Hematopoietic multipotent progenitor cell treated with erythropoietin and hydrocortisone succinate and interleukin-3 and kit ligand, for 15 days (in vitro differentiated cells): ENCODE results near the gene TRPM3.

Experiments used
- DNase-seq: peaks from one replicate; pipeline ENCODE4 v3.0.0-alpha.2; 2015; ENCODE audit warnings: low spot score

The TRPM3 gene

DNA sequence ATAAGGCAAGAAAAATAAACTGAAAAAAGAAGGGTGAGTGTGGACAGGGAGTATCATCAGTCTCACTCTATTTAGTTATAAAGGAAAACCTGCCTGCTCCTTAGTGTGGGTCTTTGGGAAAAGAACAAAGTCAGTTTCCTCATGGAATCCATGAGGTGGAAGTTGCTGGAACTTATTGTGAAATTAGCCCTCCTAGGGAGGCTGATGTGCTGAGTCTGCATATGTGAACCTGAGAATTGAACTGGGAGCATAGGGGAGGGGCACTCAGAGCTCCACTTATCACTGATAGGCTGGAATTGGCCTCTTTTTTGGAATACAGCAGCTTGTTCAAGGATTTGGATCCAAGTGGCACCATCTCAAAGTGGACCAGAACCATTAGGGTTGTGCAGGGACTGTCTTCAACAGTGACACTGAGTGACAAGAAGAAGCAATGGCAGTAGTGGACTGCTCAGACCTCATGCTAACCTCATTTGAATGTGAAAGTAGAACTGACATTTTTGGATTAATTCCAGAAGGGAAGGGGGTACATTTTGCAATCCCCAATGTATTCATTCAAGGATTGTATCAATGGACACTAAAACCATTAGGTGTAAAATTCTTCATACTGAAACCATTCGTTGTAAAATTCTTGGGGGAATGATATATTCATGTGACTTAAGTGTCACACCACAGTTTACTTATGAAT lies 603.4 kb downstream of the TRPM3 start:
- DNase-seq, result no peak

DNA sequence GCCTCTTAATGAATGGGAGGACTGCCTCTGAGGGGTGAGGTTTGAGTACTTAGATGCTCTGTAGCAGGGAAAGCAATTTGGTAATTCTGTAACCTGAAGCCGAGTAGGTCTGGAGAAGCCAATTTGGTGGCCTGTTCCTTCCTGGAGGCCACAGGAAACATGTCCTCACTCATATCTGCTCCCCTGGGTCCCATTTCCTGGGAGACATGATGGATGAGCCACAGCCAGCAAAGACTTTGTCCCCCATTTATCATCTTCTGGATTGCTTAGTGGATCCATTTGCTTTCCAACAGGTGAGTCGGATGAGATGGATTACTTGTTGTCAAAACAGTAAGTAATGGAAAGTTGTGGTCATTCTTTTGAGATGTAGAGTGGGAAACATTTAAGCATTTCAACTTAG lies 607.1 kb downstream of the TRPM3 start:
- DNase-seq, result no peak

DNA sequence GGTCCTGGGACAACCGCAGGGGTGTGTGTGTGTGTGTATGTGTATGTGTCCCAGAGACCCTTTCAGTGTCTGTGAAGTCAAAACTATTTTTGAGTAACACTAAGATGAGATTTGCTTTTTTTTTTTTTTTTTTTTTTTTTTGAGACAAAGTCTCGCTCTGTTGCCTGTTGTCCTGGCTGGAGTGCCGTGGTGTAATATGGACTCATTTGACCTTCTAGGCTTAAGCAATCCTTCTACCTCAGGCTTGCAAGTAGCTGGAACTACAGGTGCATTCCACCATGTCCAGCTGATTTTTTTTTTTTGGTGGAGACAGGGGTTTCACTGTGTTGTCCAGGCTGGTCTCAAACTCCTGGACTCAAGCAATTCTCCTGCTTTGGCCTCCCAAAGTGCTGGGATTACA lies 609.6 kb downstream of the TRPM3 start:
- DNase-seq, result no peak

DNA sequence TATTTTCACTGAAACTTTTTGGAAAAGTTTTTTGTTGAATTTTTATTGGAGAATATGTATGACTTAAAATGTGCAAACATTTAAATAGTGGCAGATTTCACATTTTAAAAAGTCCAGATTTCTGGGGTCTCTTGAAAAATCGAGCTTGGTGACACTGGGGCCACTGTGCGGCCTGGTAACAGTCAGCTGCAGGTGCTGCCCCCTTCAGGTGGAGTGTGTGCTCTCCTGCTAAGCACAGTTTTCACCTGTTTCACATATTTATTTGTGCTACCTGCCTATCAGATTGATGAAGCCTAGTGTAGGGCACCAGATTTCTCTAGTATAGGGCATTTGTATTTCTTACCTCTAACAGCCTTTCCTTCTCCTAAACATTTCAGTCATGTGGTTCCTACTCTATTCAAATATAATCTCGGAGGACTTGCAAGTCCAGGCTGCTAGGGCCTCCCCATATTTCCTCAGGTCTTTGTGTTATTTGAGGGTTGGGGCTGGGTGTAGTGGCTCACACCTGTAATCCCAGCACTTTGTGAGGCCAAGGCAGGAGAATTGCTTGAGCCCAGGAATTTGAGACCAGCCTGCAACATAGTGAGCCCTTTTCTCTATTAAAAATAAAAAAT lies 611.2 kb downstream of the TRPM3 start:
- peak; percentile 66 for DNase-seq

DNA sequence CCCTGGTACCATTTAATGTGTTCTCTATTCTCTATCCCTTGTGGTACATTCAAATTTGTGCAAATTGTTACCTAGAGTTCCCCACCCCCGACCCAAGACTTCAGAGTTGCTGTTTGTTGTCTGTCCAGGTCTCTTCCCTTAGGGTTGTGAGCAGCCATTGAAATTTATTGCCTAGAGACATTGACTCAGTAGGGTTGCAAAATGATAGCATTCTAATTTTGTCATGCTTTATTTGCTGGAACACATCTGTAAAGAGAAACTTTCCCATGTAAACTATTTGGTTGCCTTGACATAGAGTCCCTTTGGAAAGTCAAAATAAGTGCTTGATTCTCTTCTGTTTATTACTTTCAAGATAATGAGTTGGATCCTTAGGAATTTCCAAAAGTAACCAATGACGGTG lies 615.3 kb downstream of the TRPM3 start:
- no peak for DNase-seq

DNA sequence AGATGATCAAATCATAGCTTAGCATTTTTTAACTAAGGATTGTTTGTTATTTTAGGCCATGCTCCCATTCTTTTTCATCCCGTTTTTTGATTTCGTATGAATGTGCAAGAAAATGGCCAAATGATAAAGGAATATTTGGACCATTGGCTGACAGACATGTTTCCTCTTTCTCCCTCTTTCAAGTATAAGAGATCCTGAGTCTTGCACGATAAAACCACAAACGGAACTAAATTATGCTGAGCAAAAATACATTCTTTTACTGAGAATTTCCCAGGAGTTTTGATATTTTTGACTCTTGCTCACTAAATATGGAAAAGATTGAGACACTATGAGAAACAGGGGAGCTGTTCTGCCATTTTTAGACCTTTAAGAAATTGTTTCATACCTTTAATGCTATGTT lies 616.6 kb downstream of the TRPM3 start:
- DNase-seq, result no peak

DNA sequence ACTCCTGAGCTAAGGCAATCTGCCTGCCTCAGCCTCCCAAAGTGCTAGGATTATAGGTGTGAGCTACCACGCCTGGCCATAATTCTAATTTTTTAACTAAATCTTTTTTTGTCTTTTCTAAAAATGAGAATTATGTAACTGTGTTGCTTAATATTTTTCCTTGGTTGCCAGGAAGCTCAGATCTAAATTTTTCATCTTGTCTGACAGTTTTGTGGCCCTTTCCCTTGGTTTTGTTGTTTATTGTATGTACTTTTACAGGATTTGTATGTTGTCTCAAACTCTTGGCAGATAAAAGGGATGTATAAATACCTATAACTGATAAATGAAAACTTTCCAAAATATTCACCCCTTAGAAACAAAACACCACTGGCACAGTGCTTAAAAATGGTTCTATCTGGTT lies 618.7 kb downstream of the TRPM3 start:
- no peak for DNase-seq

DNA sequence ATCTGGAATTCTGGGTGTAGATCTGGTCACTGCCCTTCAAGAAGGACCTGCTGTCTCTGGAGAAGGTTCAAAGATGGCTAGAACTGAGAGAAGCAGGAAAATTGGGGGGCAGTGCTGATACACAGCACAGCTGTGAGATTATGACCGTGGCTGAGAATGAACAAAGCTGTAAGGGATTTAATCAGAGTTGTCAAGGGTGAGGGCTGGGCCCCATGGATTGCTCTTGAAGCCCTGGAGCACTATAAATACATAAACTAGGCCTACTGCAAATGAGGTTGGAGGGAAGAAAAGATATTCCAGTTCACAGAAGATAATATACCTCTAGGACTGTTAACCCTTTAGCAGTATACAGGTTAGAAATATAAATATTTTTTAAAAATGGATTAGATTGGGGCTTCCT lies 620.6 kb downstream of the TRPM3 start:
- DNase-seq, result no peak

DNA sequence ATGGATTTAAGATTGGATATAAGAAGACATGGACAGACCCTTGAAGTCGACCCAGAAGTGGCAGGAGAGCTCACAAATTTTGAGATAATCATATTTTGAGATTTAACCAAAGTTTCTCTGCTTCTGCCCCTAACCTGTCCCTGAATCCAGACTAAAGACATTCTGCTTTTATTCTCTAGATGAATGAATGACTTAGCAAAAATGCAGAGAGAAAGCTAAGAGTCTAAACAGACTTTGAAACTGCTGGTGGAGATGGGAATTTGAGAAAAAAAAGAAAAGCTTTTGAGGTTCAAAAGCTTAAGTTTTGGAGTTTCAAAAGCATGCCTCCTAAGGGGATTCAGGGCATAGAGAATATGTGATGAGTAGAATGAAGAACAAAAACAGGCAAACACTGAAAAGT lies 621.8 kb downstream of the TRPM3 start:
- DNase-seq, result no peak

DNA sequence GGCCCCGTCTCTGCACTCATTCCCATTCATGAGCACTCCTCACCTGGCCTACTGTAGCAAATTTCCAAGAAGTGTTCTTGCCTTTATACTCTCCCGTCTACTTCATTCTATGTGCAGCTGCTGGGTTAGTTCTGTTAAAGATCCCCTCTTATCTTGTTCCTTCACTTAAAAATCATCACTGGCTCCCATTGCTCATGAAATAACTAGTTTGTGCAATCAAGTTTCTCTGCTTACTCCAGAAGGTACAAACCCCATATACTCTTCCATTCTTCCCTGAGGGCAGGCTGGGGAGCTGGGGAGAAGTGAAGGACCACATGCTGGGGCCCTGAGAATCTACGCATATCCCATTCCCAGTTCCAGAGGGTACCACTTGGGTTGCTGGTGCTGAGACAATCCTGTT lies 622.6 kb downstream of the TRPM3 start:
- DNase-seq, result no peak

DNA sequence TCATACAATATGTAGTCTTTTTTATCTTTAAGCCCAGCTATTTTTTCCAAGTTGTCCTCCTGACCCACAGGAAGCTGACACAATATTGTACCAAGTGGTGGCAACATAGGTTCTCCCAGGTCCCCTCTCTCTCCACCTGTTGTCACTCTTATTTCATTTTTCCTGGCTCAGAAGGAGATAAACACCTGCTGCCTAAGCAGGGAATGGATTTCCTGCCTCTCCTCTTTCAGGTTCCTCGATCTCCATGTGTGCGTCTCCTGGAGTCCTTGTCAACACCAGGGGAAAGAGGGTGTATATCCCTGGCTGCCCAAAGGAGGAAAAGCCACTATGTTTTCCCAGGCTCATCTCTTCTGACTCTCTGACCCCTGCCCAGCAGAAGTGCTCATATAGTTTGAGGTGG lies 625.2 kb downstream of the TRPM3 start:
- DNase-seq, result no peak

DNA sequence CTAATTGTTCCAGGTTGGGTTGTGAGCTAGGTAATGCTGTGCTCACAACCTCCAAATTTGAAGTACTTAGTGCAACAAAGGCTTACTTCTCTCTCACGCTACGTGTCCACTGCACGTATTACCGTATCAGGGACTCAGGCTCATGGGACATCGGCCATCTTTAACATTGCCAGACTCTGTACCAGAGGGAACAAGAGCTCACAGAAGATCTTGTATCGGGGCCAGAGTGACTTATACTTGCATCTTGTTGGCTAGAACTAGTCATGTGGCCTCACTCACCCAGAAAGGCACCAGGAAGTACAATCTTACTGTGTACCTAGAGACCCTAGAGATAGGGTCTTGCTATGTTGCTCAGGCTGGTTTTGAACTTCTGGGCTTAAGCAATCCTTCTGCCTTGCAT lies 625.9 kb downstream of the TRPM3 start:
- DNase-seq, result no peak

DNA sequence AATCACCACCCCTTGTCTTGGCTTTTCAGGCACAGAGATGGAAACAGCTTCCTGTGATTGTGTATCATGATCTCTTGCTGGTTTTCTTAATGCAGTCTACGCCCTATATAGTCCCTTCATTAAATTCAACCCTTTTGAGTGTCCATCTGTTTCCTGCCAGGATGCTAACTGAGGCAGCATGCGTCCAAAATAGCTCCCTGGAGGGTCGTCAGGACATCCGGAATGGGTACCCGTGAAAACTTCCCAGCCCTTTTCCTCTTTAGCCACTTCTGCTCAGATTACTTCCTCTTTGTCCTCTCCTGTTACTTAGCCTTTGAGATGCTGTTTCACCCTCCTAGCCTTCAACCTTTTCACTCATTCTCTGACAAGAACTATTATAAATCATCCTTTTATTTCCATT lies 627.2 kb downstream of the TRPM3 start:
- no peak for DNase-seq

DNA sequence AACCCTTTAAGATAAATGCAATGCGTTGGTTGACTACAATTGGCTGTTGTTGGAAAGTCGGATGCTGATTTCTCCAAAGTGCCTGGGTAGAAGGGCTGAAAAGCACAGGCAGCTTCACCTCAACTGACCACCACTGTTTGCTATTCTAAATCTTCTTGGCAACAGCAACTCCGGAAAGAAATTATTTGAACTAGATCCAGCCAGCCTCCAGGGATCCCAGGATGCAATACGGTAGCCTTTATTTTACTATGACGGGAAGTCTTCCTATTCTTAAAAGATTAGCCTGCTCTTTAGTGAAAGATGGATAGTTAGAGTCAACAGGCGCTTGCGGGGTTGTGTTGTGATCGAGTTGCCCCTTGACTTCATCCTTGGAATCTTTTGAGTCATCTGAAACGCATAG lies 628.4 kb downstream of the TRPM3 start:
- DNase-seq, result no peak

DNA sequence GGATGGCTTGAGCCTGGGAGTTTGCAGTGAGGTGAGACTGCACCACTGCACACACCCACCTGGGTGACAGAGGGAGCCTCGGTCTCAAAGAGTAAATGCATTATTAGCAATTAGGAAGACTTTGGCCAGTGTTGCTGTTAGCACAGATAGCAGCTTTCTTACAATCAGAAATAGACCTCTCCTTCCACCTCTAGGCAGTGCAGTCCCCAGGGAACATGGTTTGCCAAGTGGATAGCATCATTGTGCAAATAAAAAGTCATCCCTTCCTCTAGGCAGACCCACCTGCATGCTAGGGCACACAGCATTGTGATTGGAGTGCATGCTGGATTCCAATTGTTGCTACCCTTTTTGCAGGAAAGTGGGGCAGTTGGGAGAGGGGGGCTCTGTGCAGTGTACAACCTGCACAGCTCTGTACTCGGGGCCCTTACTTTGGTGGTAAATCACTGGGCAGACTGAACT lies 629.1 kb downstream of the TRPM3 start:
- no peak for DNase-seq

DNA sequence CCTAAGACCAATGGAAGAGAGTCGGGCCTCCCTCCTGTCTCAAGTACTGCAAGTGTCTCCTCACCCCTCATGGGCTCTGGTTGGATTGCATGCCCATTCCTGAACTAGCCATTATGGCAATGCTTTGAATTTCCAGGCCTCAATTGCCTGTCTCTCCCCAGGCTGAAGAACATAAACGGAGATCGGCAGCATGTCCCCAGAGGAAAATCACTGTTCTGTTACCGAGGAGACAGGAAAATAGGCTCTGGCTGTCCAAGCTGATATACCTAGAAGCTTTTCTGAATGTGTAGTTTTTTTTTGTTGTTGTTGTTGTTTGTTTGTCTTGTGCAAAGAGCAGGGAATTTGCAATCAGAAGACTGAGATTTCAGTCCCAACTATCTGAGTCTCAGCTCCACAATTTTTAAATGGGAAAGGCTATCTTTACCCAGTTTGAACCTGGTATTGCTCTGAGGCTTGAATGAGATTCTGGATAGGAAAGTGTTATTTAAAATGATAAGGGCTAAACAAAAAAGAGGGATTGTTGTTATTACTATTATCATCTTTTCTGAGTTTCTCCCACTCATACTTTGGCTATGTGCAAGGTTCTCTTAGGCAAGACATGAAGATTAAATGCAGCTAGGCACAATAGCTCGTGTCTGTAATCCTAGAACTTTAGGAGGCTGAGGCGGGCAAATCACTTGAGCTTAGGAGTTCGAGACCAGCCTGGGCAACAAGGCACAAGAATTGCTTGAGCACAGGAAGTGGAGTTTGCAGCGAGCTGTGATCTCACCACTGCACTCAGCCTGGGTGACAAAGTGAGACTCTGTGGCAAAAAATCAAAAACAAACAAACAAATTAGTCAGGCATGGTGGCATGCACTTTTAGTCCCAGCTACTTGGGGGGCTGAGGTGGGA lies 629.7 kb downstream of the TRPM3 start:
- DNase-seq, result no peak

DNA sequence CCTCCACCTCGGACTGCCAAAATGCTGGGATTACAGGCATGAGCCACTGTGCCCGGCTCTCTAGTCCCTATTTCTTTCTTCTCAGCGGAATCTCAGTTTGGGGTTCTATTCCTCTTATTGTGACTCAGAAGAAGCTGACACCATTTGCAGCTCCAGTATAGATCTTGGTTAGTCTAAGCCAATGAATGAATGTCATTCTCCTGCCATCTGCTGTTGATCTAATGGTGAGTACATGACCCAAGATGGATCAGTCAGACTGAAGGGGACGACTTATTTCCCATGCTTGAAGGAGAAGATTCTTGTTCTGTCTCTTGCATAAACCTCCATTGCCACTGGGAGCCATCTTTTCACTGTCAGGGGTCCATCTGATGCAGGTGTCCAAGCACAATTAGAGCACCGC lies 630.9 kb downstream of the TRPM3 start:
- DNase-seq, result peak; percentile 35

DNA sequence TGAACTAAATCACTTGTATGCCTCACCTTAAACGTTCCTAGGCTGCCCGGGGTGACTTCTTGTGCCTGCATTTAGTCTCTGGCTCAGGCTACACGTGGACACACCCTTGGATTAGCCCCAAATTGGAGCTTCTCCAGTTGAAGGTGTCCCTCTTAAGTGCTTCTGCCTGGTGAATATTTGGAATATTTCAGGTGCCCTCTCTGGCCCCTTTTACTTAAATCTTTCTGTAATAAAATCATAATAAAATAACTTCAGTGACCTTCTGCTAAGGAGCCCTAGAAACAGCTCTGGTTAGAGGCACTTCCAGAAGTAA lies 632.7 kb downstream of the TRPM3 start:
- DNase-seq, result peak; percentile 63

DNA sequence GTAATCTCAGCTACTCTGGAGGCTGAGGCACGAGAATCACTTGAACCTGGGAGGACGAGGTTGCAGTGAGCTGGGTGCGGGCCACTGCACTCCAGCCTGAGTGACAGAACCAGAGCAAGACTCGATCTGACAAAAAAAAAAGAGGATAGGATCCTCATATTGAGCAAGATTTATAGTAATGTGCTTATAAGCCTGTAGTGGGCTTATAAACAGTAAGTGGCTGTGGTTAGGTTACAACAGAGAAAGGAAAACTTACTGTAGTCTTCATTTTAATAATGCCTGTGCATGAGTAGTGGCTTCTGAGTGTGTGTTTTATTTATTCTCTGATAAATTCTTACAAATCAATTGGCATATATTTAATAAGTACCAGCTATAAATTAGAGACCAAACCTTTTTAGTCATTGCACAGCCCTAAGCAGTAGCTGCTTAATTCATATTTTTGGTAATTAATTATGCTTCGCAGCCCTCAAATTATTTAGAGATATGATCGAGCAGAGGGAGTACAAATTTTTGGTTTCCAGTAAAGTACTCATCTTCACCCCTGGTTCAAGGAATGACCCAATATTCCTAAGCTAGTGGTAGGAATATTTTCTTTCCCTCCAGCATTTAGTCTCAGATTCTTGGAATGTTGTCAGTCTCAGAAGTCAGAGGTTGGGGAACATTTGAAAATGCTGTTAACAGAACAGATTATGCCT lies 633.2 kb downstream of the TRPM3 start:
- no peak for DNase-seq

DNA sequence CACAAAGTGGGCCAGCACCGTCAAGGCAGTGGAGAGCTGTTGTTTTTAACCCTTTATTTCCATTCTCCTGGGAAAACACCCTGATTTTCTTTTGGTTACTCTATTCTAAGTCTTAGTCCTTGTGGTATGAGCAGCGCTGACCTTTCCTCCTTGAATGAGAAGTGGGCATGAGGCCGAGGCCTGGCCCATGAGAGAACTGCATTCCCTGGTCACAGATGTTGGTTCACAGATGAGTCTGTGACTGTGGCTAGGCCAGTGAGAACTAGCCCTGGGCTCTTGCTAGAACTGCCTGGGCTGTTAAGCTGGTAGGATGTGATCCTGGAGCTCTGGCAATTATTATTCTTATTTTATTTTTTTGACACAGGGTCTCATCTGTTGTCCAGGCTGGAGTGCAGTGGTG lies 635.3 kb downstream of the TRPM3 start:
- peak; percentile 26 for DNase-seq

DNA sequence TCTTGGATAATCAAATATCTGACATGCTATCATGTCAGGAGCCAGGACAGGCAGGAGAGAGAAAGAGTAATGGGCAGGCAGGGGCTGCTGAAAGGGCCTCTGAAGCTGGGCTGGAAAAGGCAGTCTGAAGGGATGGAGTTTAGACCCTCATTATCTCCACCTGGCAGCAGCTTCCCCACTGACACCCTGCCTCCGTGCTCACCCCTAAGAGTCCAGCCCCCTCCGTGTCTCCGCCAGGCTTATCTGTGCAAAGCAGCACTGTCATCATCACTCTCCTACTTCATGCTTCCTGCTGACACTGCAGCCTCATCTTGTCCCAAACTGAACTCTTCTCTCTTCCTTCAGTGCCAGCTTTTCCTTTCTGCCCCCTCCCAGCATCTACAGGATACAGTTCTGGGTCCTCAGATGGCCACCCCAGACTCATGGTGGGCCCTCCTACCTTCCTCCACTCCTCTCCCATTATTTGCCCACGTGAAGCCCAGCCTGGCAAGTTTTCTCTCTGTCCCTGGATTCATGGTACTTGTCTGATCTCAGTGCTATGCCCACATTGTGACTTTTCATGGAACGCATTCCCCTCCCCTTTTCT lies 636.1 kb downstream of the TRPM3 start:
- DNase-seq, result peak; percentile 94
